ENCODE results near the gene PPID. TPM values are rescaled to one million over a fixed set of nuclear protein-coding genes. Genes with fewer than 3 reads are reported as not detected.

The PPID gene
- total and polyA plus RNA-seq, 2 of the 13 experiments (the other 11 are each of a cell fraction or from before 2014, with no cell fraction given), result 15.4 to 63.4 TPM

- Histone ChIP-seq H3K4me2 (ENCODE audit: low read depth, low read length) (no peak overlapping the region), H3K9me3 (ENCODE audit: low read length) (no peaks in the 10 kb centered on the region), H3K27ac (ENCODE audit: extremely low read length, insufficient read depth, low read length) (no peak overlapping the region), H2AFZ (ENCODE audit: low read length) (no peak overlapping the region), H3K4me1 (ENCODE audit: insufficient read depth, low read length) (peaks cover 32% of the 10 kb centered on the region), H3K4me3 (replicated peaks in 1 of 3; ENCODE audit: insufficient read depth in 1 of 3, low read depth in 2 of 3, low read length in 3 of 3) (no peak overlapping the region), H3K36me3 (replicated peaks in 1 of 2; ENCODE audit: control insufficient read depth in 1 of 2, insufficient read depth in 2 of 2, low read length in 2 of 2) (no peaks in the 10 kb centered on the region), H4K20me1 (ENCODE audit: insufficient read depth, low read length) (no peaks in the 10 kb centered on the region), H3K79me2 (ENCODE audit: insufficient read depth, low read length) (no peaks in the 10 kb centered on the region), H3K9ac (ENCODE audit: insufficient read depth, low read depth, low read length) (no peak overlapping the region), H3K27me3 (ENCODE audit: control insufficient read depth in 1 of 2, insufficient read depth in 2 of 2, low read length in 2 of 2) (no peaks in the 10 kb centered on the region)
- DNase-seq (ENCODE audit: low spot score), result no peak
- POLR2A ChIA-PET, result no interaction called here
- 48% methylated on average over 4 of the region's 4 CpGs for WGBS (ENCODE audit: low lambda C conversion rate)
- no peak for ATAC-seq
- intact Hi-C loops (cut with micrococcal nuclease; ENCODE audit: unreplicated experiment), result no loop called here
- in situ Hi-C loops (cut with HindIII; ENCODE audit: extremely low pct_ligation_motif_present, low pct_unique_long_range_greater_than_20kb), result no loop called here
- no peak for FAIRE-seq
- TF ChIP-seq TOE1 (CRISPR knock-in tag; IDR thresholded peaks at IDR 0.05) (no peak), MAZ (IDR thresholded peaks at IDR 0.05; ENCODE audit: borderline replicate concordance, low read depth, low read length) (no peak), MAZ (CRISPR knock-in tag; IDR thresholded peaks at IDR 0.05; ENCODE audit: low read depth) (no peak), ZNF891 (CRISPR knock-in tag; IDR thresholded peaks at IDR 0.05) (no peak), ZNF652 (CRISPR knock-in tag; IDR thresholded peaks at IDR 0.05; ENCODE audit: borderline replicate concordance, low read depth) (no peak), ZBTB3 (CRISPR knock-in tag; IDR thresholded peaks at IDR 0.05; ENCODE audit: borderline replicate concordance, low read depth) (no peak), ZBTB20 (CRISPR knock-in tag; IDR thresholded peaks at IDR 0.05; ENCODE audit: borderline replicate concordance, low read depth) (no peak), DDIT3 (CRISPR knock-in tag; IDR thresholded peaks at IDR 0.05) (no peak), HMG20A (CRISPR knock-in tag; IDR thresholded peaks at IDR 0.05; ENCODE audit: borderline replicate concordance) (no peak), SMYD3 (CRISPR knock-in tag; IDR thresholded peaks at IDR 0.05) (no peak), NFATC3 (CRISPR knock-in tag; IDR thresholded peaks at IDR 0.05) (no peak), ZNF280D (CRISPR knock-in tag; IDR thresholded peaks at IDR 0.05) (no peak), HOXA3 (CRISPR knock-in tag; IDR thresholded peaks at IDR 0.05) (no peak), PAF1 (CRISPR knock-in tag; IDR thresholded peaks at IDR 0.05) (no peak), XBP1 (CRISPR knock-in tag; IDR thresholded peaks at IDR 0.05) (no peak), CBX2 (IDR thresholded peaks at IDR 0.05; ENCODE audit: low read depth, low read length) (no peak), CBX2 (CRISPR knock-in tag; IDR thresholded peaks at IDR 0.05; ENCODE audit: low read depth) (no peak), RARG (CRISPR knock-in tag; IDR thresholded peaks at IDR 0.05; ENCODE audit: low read depth) (no peak)
- CTCF ChIA-PET (ENCODE audit: low intra/inter-chr PET ratio, low total read pairs), result no interaction called here
- BruUV-seq (replicated peaks), result no TSS peak
These were observed 39.4 kb upstream of the PPID start for GRCh38 chr4:158762553-158762952.

Measured in HepG2 (cell line).